ENCODE measurements around the gene DOCK3.
"Not testable (repeated sequence)": the region's sequence is repeated elsewhere in the genome, so short reads cannot be mapped to it uniquely, and the experiment has no call there.

DNA sequence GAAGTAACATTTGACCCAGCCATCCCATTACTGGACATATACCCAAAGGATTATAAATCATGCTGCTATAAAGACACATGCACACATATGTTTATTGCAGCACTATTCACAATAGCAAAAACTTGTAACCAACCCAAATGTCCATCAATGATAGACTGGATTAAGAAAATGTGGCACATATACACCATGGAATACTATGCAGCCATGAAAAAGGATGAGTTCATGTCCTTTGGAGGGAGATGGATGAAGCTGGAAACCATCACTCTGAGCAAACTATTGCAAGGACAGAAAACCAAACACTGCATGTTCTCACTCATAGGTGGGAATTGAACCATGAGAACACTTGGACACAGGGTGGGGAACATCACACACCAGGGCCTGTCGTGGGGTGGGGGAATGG lies 208.0 kb downstream of the DOCK3 start:
- TF ChIP-seq, protein P1, sequence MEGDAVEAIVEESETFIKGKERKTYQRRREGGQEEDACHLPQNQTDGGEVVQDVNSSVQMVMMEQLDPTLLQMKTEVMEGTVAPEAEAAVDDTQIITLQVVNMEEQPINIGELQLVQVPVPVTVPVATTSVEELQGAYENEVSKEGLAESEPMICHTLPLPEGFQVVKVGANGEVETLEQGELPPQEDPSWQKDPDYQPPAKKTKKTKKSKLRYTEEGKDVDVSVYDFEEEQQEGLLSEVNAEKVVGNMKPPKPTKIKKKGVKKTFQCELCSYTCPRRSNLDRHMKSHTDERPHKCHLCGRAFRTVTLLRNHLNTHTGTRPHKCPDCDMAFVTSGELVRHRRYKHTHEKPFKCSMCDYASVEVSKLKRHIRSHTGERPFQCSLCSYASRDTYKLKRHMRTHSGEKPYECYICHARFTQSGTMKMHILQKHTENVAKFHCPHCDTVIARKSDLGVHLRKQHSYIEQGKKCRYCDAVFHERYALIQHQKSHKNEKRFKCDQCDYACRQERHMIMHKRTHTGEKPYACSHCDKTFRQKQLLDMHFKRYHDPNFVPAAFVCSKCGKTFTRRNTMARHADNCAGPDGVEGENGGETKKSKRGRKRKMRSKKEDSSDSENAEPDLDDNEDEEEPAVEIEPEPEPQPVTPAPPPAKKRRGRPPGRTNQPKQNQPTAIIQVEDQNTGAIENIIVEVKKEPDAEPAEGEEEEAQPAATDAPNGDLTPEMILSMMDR (conservative IDR thresholded peaks at IDR 0.05; ENCODE audit: low read depth, low read length): not testable (repeated sequence)
- not testable (repeated sequence) for TF ChIP-seq EZH2 (IDR thresholded peaks at IDR 0.05; ENCODE audit: low read length, unreplicated experiment)

All from PC-3 (cell line).